Esophagus squamous epithelium (tissue), 4 donors: ENCODE results near the gene MAGED2.

Experiments
- POLR2A ChIP-seq, 4 donors: fragments of 450-650 bp; IDR thresholded peaks; one replicate each; pipeline ENCODE4 v1.6.1; 2017; ENCODE audit warnings: antibody characterized with exemption in 4 of 4, mild to moderate bottlenecking in 4 of 4, moderate library complexity in 3 of 4
- TF ChIP-seq, protein P1 (sequence below), 6 experiments: fragments of 450-650 bp in 4 of 6; fragments of 200-600 bp in 2 of 6; sonication (generic) in 2 of 6; IDR thresholded peaks; one replicate each; pipeline ENCODE4 v1.5.1; 2016 to 2019; ENCODE audit warnings: antibody characterized with exemption in 6 of 6, mild to moderate bottlenecking in 4 of 6, moderate library complexity in 4 of 6

- TF ChIP-seq, protein P1, sequence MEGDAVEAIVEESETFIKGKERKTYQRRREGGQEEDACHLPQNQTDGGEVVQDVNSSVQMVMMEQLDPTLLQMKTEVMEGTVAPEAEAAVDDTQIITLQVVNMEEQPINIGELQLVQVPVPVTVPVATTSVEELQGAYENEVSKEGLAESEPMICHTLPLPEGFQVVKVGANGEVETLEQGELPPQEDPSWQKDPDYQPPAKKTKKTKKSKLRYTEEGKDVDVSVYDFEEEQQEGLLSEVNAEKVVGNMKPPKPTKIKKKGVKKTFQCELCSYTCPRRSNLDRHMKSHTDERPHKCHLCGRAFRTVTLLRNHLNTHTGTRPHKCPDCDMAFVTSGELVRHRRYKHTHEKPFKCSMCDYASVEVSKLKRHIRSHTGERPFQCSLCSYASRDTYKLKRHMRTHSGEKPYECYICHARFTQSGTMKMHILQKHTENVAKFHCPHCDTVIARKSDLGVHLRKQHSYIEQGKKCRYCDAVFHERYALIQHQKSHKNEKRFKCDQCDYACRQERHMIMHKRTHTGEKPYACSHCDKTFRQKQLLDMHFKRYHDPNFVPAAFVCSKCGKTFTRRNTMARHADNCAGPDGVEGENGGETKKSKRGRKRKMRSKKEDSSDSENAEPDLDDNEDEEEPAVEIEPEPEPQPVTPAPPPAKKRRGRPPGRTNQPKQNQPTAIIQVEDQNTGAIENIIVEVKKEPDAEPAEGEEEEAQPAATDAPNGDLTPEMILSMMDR (IDR thresholded peaks at IDR 0.05) = no peak
- no peak for TF ChIP-seq POLR2A (IDR thresholded peaks at IDR 0.05)
These were observed 18.3 kb downstream of the MAGED2 start for GRCh38 chrX:54825716-54826438.
